Measurements from ENCODE around the gene HIF3A. TPM values are rescaled to one million over a fixed set of nuclear protein-coding genes. Genes with fewer than 3 reads are reported as not detected.

Gene HIF3A
- total RNA-seq, 2 donors from 2014 or later, result 42.8 to 97.6 TPM

- no peaks in the 10 kb centered on the region for H3K36me3 ChIP-seq
- H3K27ac ChIP-seq, result peak overlapping the region; percentile 91 to 95
- intact Hi-C loops (cut with DNase I), result no loop called here
- peaks cover 20% of the 10 kb centered on the region for H3K4me1 ChIP-seq (replicated peaks)
- H3K9me3 ChIP-seq, result no peaks in the 10 kb centered on the region
- 19% methylated on average over 7 of the region's 7 CpGs for WGBS
- TF ChIP-seq POLR2AphosphoS5 (IDR thresholded peaks at IDR 0.05) (no peak), POLR2A (IDR thresholded peaks at IDR 0.05) (no peak), CTCF (IDR thresholded peaks at IDR 0.05) (peak in 1 of 4 experiments; percentile 5)
- H3K27me3 ChIP-seq (replicated peaks; ENCODE audit: insufficient read depth), result no peaks in the 10 kb centered on the region
- DNase-seq (ENCODE audit: low spot score), result no peak
- H3K4me3 ChIP-seq, result peak overlapping the region; percentile 25 to 34
These were observed 1.7 kb downstream of the HIF3A start for GRCh38 chr19:46298479-46299003.

GRCh38 chr19:46299004-46299509 lies 2.2 kb downstream of the HIF3A start:
- peak overlapping the region; percentile 25 to 34 for H3K4me3 ChIP-seq
- H3K27ac ChIP-seq, result peak overlapping the region; percentile 91 to 95
- intact Hi-C loops (cut with DNase I), result no loop called here
- H3K4me1 ChIP-seq (replicated peaks), result peaks cover 20% of the 10 kb centered on the region
- H3K9me3 ChIP-seq, result no peaks in the 10 kb centered on the region
- peak; percentile 96 for DNase-seq (ENCODE audit: low spot score)
- no peaks in the 10 kb centered on the region for H3K27me3 ChIP-seq (replicated peaks; ENCODE audit: insufficient read depth)
- peak; percentile 37 for TF ChIP-seq POLR2A (IDR thresholded peaks at IDR 0.05)
- TF ChIP-seq CTCF (IDR thresholded peaks at IDR 0.05), result peak in 1 of 4 experiments; percentile 1
- peak; percentile 99 for TF ChIP-seq POLR2AphosphoS5 (IDR thresholded peaks at IDR 0.05)
- H3K36me3 ChIP-seq, result no peaks in the 10 kb centered on the region
- under 1% methylated on average over 11 of the region's 11 CpGs for WGBS

- Histone ChIP-seq H3K27me3 (replicated peaks; ENCODE audit: insufficient read depth) (no peaks in the 10 kb centered on the region), H3K9me3 (no peaks in the 10 kb centered on the region), H3K36me3 (no peaks in the 10 kb centered on the region), H3K4me1 (replicated peaks) (peaks cover 20% of the 10 kb centered on the region), H3K4me3 (peak overlapping the region in 1 of 2 donors; percentile 15), H3K27ac (peak overlapping the region; percentile 91 to 95)
- no peak for DNase-seq (ENCODE audit: low spot score)
- intact Hi-C loops (cut with DNase I), result no loop called here
- 41% methylated on average over 7 of the region's 7 CpGs for WGBS
- no peak for TF ChIP-seq POLR2AphosphoS5 (IDR thresholded peaks at IDR 0.05)
- TF ChIP-seq CTCF (IDR thresholded peaks at IDR 0.05), result no peak
- TF ChIP-seq POLR2A (IDR thresholded peaks at IDR 0.05), result no peak
These were observed 2.9 kb downstream of the HIF3A start for GRCh38 chr19:46299695-46300094.

GRCh38 chr19:46303322-46303690 lies 6.5 kb downstream of the HIF3A start:
- peaks cover 0 to 1% of the 10 kb centered on the region in 2 donors for H3K36me3 ChIP-seq

More at GRCh38 chr19:46303322-46303690, 6.5 kb downstream of the HIF3A start:
- Histone ChIP-seq H3K9me3 (no peaks in the 10 kb centered on the region), H3K4me3 (no peak overlapping the region), H3K27ac (peak overlapping the region; percentile 23 to 52), H3K27me3 (replicated peaks; ENCODE audit: insufficient read depth) (no peaks in the 10 kb centered on the region), H3K4me1 (replicated peaks) (peaks cover 13% of the 10 kb centered on the region)
- no peak for DNase-seq (ENCODE audit: low spot score)
- intact Hi-C loops (cut with DNase I), result no loop called here
- 74% methylated on average over 10 of the region's 10 CpGs for WGBS
- TF ChIP-seq POLR2AphosphoS5 (IDR thresholded peaks at IDR 0.05) (no peak), POLR2A (IDR thresholded peaks at IDR 0.05) (no peak), CTCF (IDR thresholded peaks at IDR 0.05) (no peak)
